ENCODE measurements around the gene CACHD1. TPM values are rescaled to one million over a fixed set of nuclear protein-coding genes. Genes with fewer than 3 reads are reported as not detected.

CACHD1 gene
- total RNA-seq, 2 experiments from 2014 or later, result 0.36 TPM

DNA sequence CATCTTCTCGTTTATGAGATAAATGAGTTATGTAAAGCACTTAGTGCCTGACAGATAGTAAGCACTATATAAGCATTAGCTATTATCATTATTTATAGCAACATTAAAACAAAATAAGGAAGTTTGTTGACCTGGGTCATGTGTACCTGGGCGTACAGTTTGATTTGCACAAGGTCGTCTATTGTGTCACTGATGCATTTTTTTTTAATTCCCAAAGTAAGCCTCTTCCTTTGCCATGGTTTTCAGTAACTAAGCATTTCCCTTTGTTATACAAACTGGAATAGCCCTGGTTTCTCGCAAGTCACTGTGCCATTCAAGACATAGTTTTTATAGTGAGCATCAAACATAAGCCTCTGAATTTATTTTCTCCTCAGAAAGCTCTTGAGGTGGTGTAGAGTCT lies 72.2 kb downstream of the CACHD1 start:
- POLR2A ChIA-PET, result no interaction called here
- CTCF ChIA-PET, result no interaction called here

- ChIA-PET POLR2A (no interaction called here), CTCF (no interaction called here)
Measured at GRCh38 chr1:64543831-64544230, 73.9 kb downstream of the CACHD1 start.

- CTCF ChIA-PET, result no interaction called here
Measured at GRCh38 chr1:64545118-64545843, 75.4 kb downstream of the CACHD1 start.

DNA sequence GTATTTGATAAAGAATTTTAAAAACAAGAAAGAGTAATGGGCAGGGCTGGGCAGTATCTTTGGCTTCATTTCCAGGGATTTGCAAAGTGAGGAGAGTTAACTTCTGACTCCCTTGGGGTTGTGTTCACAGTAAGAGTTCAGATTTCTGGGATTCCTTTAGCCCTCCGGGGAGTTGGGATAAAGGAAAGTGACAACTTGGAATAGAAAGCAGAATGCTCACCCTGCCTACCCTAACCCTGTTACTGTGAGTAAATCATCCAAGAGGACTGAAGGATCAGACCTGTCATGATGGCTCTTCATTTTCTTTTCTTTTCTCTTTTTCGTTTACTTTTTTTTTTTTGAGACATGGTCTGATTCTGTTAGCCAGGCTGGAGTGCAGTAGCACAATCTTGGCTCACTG lies 76.1 kb downstream of the CACHD1 start:
- ChIA-PET CTCF (no interaction called here), POLR2A (no interaction called here)

More at GRCh38 chr1:64545118-64545843, 75.4 kb downstream of the CACHD1 start:
- POLR2A ChIA-PET, result no interaction called here

- ChIA-PET CTCF (no interaction called here), POLR2A (no interaction called here)
Measured at GRCh38 chr1:64549464-64550239, 79.7 kb downstream of the CACHD1 start.

DNA sequence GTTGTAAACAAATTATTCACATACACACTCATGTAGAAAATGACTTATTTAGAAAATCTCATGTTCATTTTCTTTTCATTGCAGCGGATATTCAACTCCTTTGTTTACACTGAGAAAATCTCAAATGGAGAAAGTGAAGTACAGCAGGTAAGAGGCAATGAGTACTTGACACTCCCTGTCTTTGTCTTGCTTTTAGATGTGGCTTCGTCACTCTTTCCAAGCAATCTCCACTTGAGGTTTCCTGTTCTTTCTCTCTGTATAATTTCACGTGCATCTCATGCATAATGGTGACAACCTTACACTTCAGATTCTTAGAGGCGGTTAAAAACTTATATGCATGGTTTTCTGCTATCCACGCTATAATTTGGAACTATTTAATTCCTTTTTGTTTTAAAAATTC lies 80.6 kb downstream of the CACHD1 start:
- POLR2A ChIA-PET, result no interaction called here
- CTCF ChIA-PET, result no interaction called here

DNA sequence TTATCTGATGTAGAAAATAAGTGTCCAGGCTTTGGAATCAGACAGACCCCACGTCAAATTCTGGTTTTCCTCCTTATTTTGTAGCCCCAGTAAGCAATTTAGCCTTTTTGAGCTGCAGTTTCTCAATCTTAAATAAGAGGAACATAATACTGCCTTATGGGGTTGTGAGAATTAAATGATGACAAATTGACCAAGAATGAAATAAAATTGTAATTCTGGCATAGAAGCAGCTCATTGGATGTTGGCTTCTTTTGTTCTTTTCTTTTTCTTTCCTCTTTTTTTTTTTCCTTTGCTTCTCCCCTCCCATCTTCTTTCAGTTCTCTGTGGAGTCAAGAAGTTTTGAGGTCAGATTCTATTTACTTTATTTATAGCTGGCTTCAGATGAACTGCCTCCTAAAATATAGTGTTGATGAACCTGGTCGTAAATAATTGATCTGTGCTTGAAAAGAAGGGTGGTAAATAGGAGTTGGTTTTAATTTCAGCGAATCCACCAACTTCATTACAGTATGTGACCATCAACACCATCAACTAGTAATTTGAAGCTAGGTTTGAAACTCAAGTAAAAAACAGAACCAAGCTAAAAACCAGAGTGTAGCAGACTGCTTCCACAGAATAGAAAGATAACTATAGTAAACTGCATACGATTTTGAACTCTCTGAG lies 81.1 kb downstream of the CACHD1 start:
- ChIA-PET CTCF (no interaction called here), POLR2A (no interaction called here)

GRCh38 chr1:64553285-64553684 lies 83.4 kb downstream of the CACHD1 start:
- ChIA-PET POLR2A (no interaction called here), CTCF (no interaction called here)

DNA sequence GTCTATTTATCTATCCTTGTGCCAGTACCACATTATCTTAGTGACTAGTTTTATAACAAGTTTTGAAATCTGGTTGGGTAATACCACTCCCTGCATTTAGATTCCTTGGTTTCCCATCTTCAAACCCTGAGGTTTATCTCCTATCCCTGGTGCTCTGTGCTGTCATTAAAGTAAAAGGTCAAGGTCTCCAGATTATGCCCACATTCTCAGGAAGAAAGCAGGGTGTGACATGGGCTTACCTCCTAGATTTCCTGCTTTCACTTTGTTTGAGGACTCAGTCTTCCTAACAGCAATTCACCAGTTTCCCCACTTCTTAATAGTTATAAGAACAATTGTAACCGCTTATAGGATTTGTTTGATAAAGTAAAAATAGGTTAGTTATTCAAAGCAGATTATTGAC lies 86.0 kb downstream of the CACHD1 start:
- ChIA-PET POLR2A (no interaction called here), CTCF (no interaction called here)

DNA sequence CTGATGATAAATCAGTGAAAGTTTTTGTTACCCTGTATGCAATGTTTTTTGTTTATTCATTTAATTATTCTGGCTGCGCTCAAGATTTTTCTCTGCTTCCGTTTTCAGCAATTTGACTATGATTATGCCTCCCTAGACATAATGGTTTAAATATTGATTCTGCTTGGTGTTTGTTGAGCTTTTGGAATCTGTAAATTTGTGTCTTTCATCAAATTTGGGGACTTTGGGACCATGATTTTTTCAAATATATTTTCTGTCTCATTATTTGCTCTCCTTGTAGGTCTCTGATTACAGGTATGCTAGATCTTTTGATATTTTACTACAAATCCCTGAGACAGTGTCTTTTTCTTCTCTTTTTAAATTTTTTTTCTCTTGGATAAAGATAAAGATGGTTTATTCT lies 92.1 kb downstream of the CACHD1 start:
- CTCF ChIA-PET, result no interaction called here
- POLR2A ChIA-PET, result no interaction called here

- ChIA-PET POLR2A (no interaction called here), CTCF (no interaction called here)
Measured at GRCh38 chr1:64563958-64564565, 94.1 kb downstream of the CACHD1 start.

DNA sequence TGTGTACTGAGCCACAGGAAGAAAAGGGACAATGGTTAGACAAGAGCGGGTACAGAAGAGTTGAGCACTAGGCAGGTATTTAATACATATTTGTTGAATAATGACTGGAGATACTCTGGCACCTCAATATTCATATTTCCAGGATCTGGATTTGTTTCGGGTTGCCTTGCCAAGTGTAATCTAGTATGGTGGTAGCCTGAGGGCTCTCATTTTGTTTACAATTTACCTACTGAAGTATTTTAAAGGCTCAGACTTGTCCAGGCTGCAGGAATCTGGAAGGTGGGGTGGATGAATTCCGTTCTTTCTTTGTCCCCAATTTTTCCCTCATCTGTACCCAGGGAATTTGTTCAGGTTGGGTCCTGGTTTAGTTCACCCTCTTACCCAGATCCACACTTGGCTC lies 95.0 kb downstream of the CACHD1 start:
- ChIA-PET POLR2A (no interaction called here), CTCF (no interaction called here)

DNA sequence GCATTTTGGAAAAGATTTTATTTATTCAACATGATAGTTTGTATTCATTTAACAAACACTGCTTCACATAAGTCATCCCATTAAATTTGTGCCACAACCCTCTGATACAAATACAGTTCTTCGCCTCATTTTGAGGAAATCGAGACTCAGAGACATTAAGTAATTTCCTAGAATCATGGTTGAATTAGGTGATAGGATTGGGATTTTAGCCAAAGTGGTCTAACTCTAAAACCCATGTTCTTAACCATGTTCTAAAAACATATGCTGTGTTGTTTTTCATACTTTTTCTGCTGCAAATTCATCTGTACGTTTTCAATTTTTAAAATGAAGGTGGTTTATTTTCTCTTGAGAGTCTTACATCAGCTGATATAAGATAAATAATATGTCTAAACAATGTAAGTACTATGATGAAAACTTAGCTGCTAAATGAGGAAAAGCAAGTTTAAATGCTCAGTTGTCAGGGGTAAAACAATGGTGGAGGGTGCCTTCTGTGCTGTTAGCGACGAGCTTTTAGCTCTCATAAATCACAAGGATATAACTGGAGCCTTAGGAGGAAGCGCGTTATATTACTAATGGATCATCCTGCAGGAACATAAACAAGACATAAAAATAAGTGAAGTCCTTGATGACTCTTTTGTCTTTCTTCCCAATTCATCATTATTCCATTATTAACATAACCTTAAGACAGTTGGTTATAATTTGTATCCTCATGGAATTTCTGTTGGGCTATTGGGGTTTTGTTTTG lies 97.7 kb downstream of the CACHD1 start:
- POLR2A ChIA-PET, result no interaction called here

DNA sequence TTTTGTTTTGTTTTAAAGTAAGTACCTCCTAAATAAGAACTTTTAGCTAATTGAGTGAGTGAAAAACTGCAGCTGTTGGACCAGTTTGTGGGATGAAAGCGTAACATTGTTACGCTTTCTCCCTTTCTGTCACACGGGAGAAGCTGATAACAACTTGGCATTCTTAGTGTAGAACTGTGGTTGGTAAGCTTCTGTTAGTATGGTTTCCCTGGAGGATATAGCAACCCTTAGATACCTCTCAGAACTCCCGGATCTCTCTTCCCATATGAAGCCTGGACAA lies 98.2 kb downstream of the CACHD1 start:
- CTCF ChIA-PET, result interaction anchor here (0.7 kb wide), 1 partner anchor 16 kb away, joined by 3 read pairs; no protein-coding TSS in a partner anchor

More for the DNA sequence above, 97.7 kb downstream of the CACHD1 start:
- CTCF ChIA-PET, result no interaction called here

DNA sequence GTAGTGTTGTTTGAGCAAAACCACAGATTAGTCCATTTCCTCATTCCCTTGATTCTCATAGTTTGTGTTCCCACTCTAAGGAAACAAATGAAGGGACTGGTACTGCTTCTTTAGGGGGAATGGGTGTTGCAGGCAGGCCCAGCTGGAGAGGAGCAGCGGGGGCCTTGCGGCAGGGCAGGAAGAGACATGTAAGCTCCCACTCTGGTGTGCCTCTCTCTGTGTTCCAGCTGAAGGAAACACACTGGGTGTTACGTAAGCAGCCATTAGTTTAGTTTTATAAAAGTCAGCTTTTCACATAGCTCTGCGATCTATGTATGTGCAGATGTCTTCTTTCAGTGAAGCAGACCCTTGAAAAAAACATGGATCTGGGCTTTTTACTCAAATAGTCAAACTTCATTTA lies 99.5 kb downstream of the CACHD1 start:
- ChIA-PET POLR2A (no interaction called here), CTCF (no interaction called here)

More for the DNA sequence above, 98.2 kb downstream of the CACHD1 start:
- POLR2A ChIA-PET, result no interaction called here

DNA sequence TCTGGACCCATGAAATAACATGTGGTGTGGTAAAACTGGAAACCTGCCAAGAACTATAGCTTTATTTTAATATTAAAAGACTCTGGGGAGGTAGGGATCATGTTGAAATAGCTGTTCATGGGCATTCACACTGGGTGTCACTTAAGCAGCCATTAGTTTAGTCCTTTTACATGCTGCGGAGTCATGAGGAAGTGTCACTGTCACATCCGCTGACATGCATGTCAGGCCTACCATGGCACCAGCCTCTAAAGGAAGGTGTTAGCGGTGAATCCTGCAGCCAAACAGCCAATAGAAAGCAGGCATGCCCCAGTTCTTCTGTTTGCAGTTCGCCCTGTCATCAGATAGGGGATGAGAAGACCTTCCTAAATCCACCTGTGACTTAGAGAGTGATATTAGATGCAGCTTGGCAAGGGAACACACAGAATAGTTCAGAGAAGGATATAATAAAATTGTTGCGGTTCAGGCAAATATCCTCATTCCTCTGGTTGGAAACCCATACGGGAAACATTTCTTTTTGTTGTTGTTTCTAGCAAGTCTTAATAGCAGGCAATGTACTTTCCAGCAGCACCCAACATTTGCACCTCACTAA lies 100.4 kb downstream of the CACHD1 start:
- POLR2A ChIA-PET, result no interaction called here

GRCh38 chr1:64572222-64572900 lies 102.4 kb downstream of the CACHD1 start:
- POLR2A ChIA-PET, result no interaction called here
- CTCF ChIA-PET, result no interaction called here

More for the DNA sequence above, 100.4 kb downstream of the CACHD1 start:
- CTCF ChIA-PET, result no interaction called here

DNA sequence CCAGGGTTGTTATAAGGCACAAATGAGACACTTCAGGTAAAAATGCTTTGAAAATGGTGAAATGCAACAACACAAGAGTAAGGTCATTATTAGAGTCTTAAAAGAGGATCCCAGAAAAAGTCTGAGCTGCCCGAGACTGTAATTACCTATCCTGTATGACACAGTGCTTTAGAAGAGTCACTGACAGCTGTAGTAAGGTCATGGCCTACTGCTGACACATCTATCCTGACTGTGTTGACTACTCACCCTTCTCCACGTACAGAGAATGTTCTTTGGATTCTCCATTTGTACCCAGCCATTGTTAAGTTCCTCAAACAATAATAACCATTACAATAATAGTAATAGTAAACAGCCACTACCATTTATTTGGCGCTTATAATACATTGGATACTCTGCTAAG lies 104.4 kb downstream of the CACHD1 start:
- POLR2A ChIA-PET, result no interaction called here
- CTCF ChIA-PET, result no interaction called here

DNA sequence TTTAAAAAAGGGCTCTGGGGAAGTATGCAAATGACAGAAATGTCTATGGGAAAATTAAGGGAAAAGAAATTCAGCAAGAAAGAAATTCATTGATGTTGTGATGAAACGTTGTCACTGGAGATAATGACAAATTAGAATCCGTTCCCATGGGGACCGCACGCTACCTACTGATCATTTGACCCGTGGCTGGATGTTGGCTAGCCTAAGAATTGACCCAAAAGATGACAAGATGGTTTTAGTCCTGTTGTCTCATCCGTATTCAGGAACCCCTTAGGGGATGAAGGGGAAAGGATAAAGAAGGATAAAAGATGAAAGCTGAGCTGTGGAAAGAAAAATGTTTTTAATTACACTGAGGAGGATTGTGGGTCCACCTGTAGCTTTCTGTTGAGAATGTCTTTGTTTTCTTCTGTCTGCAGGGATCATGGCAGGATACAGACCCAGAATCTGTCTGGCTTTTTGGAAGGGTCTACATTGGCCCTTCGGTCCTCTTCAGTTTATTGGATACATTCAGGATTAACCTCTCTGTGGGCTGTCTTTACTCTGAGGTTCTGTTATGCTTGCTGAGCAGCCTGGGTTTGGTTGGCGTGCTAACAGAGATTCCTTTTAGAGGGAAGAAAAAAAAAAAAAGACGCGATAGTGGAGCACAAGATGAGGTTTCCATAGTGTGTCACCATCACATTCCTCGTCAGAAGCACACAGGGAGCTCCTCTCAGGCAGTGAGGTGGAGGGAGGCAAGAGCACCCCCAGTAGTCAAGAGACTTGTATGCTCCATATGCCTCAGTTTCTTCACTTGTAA lies 106.2 kb downstream of the CACHD1 start:
- ChIA-PET POLR2A (no interaction called here), CTCF (no interaction called here)
